Ovary (tissue), 9 donors: Measurements from ENCODE around the gene SIDT2. TPM values are rescaled to one million over a fixed set of nuclear protein-coding genes. Genes with fewer than 3 reads are reported as not detected.

Source experiments
- DNase-seq, 5 donors: peaks; one replicate each; pipeline ENCODE4 v3.0.0-alpha.2; 2019 to 2020
- H3K27ac ChIP-seq, 2 donors: fragments of 200-600 bp; one replicate each; pipeline versions ENCODE4 v1.5.1 to v1.8.0; 2019 to 2022
- H3K27me3 ChIP-seq: fragments of 200-600 bp; one replicate; pipeline ENCODE4 v1.8.0; 2022
- H3K36me3 ChIP-seq: fragments of 200-600 bp; sonication (generic); one replicate; pipeline ENCODE4 v1.5.1; 2019
- H3K4me1 ChIP-seq: one replicate; pipeline ENCODE4 v1.8.1; 2013; ENCODE audit warnings: mild to moderate bottlenecking, moderate library complexity; ENCODE audit not compliant: insufficient read depth
- H3K4me3 ChIP-seq: fragments of 200-600 bp; sonication (generic); one replicate; pipeline ENCODE4 v1.5.1; 2017
- H3K9me3 ChIP-seq, 2 donors: fragments of 200-600 bp in 1 of 2; sonication (generic) in 1 of 2; one replicate each; pipeline versions ENCODE4 v1.5.1 to v1.8.1; 2013 to 2019; ENCODE audit warnings: mild to moderate bottlenecking in 1 of 2, moderate library complexity in 1 of 2
- CTCF ChIP-seq, 3 donors: fragments of 450-650 bp in 2 of 3; fragments of 200-600 bp in 1 of 3; IDR thresholded peaks; one replicate each; pipeline versions ENCODE4 v1.5.1 to v1.8.0; 2016 to 2022; ENCODE audit warnings: antibody characterized with exemption in 3 of 3, mild to moderate bottlenecking in 1 of 3
- EP300 ChIP-seq: sonication (generic); formaldehyde crosslinking; IDR thresholded peaks from one replicate; pipeline ENCODE4 v1.6.1; 2017; ENCODE audit warnings: antibody characterized with exemption
- POLR2A ChIP-seq: fragments of 450-650 bp; IDR thresholded peaks from one replicate; pipeline ENCODE4 v1.6.1; 2017; ENCODE audit warnings: antibody characterized with exemption, mild to moderate bottlenecking, moderate library complexity
- WGBS, 3 donors: extraction: QIAGEN DNeasy Blood & Tissue Kit in 1 of 3; methylation state at CpG; one replicate each; pipeline versions ENCODE4 v1.1.5 to v1.1.7; 2013 to 2017; 5-methylcytosine and 5-hydroxymethylcytosine counted together
- intact Hi-C, 4 donors: fragments of 100-400 bp; cut with DNase I; formaldehyde crosslinking; loops; one replicate each; pipeline versions ENCODE4 v1.11.0 to v1.15.1; 2022 to 2023
- polyA plus RNA-seq, 2 donors: library from polyadenylated mRNA; stranded (reverse); fragments of 200-250 nt in 1 of 2; fragments of 350-450 nt in 1 of 2; fragmentation: Illumina TruSeq in 1 of 2; extraction: RNeasy Lipid Tissue Mini Kit (QIAGEN cat#74804) in 1 of 2; gene quantifications; one replicate each; pipeline ENCODE4 v1.2.3, GENCODE V29; 2013 to 2014
- total RNA-seq, 7 donors: library from RNA; depleted of rRNA in 2 of 7; stranded (reverse); fragments of >200 nt in 2 of 7; fragmentation: NEBNext Ultra II Directional in 3 of 7; extraction: Animal tissue kit (Norgen Biotek cat#: 25700) in 3 of 7; gene quantifications; one replicate each; pipeline versions ENCODE4 v1.1.0 to v1.2.4, GENCODE V29; 2016 to 2023
- donor health status: DM: no; HTN: no; CAD: no; lungs with moderate emphysema.
- donor health status: DM: no; HTN: no; CAD: no.
- donor health status: Bipolar disorder and iron deficiency.
- donor health status: DM: yes; HTN: yes; CAD: no.
- donor health status: DM: no; HTN: no; CAD: no.
- donor health status: DM: yes; HTN: yes; CAD: no.

The SIDT2 gene
- total and polyA plus RNA-seq, 9 donors: 36.5 to 141 (median 73.7) TPM

- TF ChIP-seq POLR2A (no peak), EP300 (no peak), CTCF (IDR thresholded peaks at IDR 0.05) (no peak)
- Histone ChIP-seq H3K27ac (no peak overlapping the region), H3K27me3 (no peaks in the 10 kb centered on the region), H3K4me3 (no peak overlapping the region), H3K36me3 (no peaks in the 10 kb centered on the region), H3K9me3 (no peaks in the 10 kb centered on the region), H3K4me1 (no peaks in the 10 kb centered on the region)
- intact Hi-C loops: no loop called here
- 67 to 79% (median 69%) methylated on average over 2 of the region's 2 CpGs for WGBS, 3 donors
- DNase-seq: no peak
These were observed 17.7 kb upstream of the SIDT2 start for GRCh38 chr11:117160826-117161225.

DNA sequence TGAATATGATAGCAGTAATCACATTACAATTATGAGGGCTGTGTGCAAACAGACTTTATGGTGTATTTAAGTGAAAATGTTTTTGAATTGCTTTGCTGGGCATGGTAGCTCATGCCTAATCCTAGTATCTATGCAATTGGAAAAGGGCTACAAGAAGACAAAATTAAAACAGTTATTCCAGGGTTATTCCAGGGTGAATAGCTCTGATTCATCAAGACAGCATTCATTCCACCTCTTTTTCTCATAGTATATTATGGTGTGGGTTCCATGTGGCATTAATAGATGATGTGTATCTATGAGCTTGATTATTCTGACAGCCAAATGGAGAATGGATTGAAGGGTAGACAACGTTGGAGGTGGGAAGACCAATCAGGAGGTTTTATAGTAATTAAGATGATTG lies 12.1 kb upstream of the SIDT2 start:
- 49 to 57% (median 54%) methylated on average over 1 of the region's 1 CpG for whole genome bisulfite sequencing, 3 donors

DNA sequence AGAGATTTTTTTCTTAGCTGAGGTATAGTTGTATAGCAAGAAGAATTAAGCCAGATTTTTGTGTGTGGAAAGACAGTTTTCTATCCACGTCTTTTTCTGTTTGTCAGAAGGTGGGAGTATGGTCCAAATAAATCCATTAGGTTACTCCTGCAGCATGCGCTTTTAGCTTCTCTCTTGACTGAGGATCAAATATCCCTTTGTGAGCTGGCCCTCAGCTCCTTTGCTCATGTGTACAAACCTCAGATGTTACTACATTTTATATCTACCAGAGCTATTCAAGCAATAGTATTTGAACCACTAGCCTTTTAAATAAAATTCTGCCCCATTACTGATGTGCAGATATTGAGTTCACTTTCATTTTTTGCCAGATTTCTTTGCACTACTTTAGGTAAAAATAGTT lies 8.8 kb upstream of the SIDT2 start:
- WGBS, 3 donors: 64 to 67% (median 65%) methylated on average over 2 of the region's 2 CpGs
- Histone ChIP-seq H3K4me3 (no peak overlapping the region), H3K9me3 (no peaks in the 10 kb centered on the region), H3K27me3 (no peaks in the 10 kb centered on the region), H3K4me1 (peaks cover 10% of the 10 kb centered on the region), H3K36me3 (no peaks in the 10 kb centered on the region), H3K27ac (no peak overlapping the region)
- DNase-seq: no peak
- intact Hi-C loops: loop anchor here in 1 of 4 donors (10.0 kb wide), 1 partner anchor 55 kb away; no protein-coding TSS in a partner anchor
- TF ChIP-seq POLR2A (no peak), EP300 (no peak), CTCF (IDR thresholded peaks at IDR 0.05) (no peak)

More for the DNA sequence above, 12.1 kb upstream of the SIDT2 start:
- no peak for DNase-seq
- Histone ChIP-seq H3K4me3 (no peak overlapping the region), H3K36me3 (no peaks in the 10 kb centered on the region), H3K27ac (no peak overlapping the region), H3K27me3 (no peaks in the 10 kb centered on the region), H3K9me3 (no peaks in the 10 kb centered on the region), H3K4me1 (peaks cover 2% of the 10 kb centered on the region)
- intact Hi-C loops: no loop called here
- TF ChIP-seq POLR2A (no peak), EP300 (no peak), CTCF (IDR thresholded peaks at IDR 0.05) (no peak)

- Histone ChIP-seq H3K27ac (no peak overlapping the region), H3K9me3 (no peaks in the 10 kb centered on the region), H3K4me1 (peaks cover 10% of the 10 kb centered on the region), H3K4me3 (no peak overlapping the region), H3K27me3 (no peaks in the 10 kb centered on the region), H3K36me3 (no peaks in the 10 kb centered on the region)
- intact Hi-C loops: loop anchor here in 1 of 4 donors (10.0 kb wide), 1 partner anchor 55 kb away; no protein-coding TSS in a partner anchor
- DNase-seq: no peak
- no peak for TF ChIP-seq CTCF (IDR thresholded peaks at IDR 0.05)
- WGBS, 3 donors: 48 to 60% (median 52%) methylated on average over 9 of the region's 9 CpGs
These were observed 8.3 kb upstream of the SIDT2 start for GRCh38 chr11:117170210-117170609.
